Stimulated activated CD8-positive, alpha-beta memory T cell treated with anti-CD3 and anti-CD28 coated beads, Interleukin-4, amount 100 ng/mL, for 1 hour (primary cell): ENCODE results near the gene DLG4.

ENCODE experiments used
- DNase-seq, 2 donors: peaks; one replicate each; pipeline ENCODE4 v3.0.0-alpha.2; 2020; ENCODE audit warnings: low read depth in 2 of 2, low spot score in 1 of 2

Gene DLG4

GRCh38 chr17:7233701-7234082 is 14.1 kb upstream of the DLG4 start:
- DNase-seq: no peak

DNA sequence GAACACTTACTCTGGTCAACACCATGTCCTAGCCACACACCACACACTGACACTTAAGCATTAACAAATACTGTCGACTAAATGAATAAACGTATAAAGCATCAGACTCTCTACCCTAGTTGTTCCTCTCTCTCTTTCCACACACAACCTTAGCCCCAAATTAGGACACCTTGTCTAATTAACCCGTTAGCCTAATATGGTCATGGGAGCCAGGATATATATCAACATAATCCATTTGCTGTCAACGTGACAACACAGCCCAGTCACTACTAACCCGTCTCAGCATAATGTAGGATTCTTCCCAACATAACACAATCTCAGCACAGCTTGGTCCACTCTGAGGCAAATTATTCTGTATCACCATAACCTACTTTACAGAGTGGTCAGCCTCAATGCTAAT is 12.5 kb upstream of the DLG4 start:
- DNase-seq: no peak

DNA sequence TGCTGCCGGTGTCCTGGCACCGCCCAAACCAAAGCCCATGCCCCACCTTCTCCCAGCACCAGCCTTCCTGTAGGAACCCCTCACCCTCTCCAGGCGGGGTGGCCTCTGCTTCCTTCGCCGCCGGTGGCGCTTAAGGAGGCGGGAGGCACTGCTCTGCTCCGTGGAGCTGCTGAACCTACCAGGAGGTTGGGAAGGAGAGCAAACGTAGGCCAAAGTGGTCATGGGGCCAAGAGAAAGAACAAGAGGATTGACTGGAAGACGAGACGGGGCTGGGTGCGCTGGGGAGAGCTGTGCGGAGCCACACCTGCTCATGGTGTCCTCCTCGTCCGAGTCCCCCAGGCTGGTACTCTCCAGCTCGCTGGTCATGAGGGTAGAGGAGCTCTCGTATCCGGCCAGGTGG is 9.9 kb upstream of the DLG4 start:
- DNase-seq: no peak

- no peak for DNase-seq
Measured at GRCh38 chr17:7228920-7229319, 9.3 kb upstream of the DLG4 start.

DNA sequence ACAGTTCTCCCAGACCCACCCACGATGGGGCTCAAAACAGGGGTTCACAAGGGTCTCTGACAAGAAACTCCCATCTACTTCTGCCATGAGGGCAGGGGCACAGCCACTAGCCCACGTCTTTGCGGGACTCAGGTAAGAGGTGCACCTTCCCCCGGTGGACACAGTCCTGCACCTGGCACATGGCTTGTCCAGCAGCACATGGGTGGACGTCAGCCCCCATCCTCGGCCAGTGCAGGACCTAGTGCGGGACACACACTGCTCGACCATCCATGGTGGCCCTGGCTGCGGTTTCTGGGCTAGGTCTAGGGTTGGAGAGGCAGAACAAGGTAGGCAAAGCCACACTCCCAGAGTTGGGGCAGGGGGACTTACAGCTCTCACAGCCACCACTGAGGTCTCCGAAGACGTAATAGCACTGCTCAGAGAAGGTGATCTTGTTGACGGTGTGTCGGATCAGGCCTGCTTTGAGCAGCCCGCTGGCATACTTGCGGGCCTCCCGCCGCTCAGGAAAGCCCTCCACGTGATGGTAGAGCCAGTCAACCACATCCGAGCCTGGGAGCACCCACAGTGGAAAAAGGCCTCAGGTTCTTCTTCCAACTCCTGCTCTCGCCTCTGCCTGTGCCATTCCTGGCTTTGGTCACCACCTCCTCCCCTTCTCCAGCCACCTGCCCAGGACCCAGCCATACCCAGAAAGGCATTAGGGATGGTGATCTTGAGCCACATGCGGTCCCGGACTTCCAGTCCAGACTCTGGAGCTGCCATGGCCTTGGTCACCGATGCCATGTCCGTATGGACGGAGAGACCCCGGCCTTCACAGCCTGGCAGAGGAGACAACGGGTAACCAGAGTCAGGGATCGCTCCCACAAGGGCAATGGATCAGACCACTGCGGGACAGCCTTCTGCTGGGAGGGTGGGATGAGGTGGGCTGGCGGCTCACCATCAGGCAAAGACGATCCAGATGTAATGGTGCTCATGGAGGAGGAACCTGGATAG is 7.4 kb upstream of the DLG4 start:
- DNase-seq: no peak

GRCh38 chr17:7225711-7226331 is 6.2 kb upstream of the DLG4 start:
- no peak for DNase-seq

DNA sequence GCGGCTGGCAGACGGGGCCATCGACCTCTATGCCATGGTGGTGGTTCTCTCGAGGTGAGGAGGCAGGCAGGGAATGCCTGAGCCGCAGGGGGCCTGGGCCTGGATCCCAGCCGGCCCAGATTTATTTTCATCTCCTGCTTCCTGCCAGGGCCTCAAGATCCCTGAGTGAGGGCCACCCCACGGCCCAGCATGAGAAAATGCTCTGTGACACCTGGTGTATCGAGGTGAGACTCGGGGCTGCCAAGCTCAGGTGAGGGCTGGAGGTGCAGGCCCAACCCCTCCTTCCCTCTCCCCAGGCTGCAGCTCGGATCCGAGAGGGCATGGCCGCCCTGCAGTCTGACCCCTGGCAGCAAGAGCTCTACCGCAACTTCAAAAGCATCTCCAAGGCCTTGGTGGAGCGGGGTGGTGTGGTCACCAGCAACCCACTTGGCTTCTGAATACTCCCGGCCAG is 5.0 kb upstream of the DLG4 start:
- no peak for DNase-seq

GRCh38 chr17:7224110-7224509 is 4.5 kb upstream of the DLG4 start:
- no peak for DNase-seq

GRCh38 chr17:7223375-7223774 is 3.7 kb upstream of the DLG4 start:
- no peak for DNase-seq

DNA sequence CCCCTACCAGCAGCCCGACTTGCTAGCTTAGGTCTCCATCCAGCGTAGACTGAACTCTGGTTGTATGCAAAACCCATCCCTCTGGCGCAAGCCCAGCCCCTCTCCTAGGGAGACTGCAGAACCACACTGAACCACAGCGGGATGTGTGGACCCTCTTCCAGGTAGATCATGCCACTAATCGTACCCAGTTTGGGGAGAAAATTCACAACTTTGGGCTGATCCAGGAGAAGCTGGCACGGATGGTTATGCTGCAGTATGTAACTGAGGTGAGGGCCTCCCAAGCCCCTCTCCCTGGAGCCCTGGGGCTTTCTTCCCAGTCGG is 3.3 kb upstream of the DLG4 start:
- no peak for DNase-seq

GRCh38 chr17:7222093-7222971 is 2.7 kb upstream of the DLG4 start:
- no peak for DNase-seq

GRCh38 chr17:7221278-7222092 is 1.8 kb upstream of the DLG4 start:
- no peak for DNase-seq

- no peak for DNase-seq
Measured at GRCh38 chr17:7220593-7221277, 1.1 kb upstream of the DLG4 start.

DNA sequence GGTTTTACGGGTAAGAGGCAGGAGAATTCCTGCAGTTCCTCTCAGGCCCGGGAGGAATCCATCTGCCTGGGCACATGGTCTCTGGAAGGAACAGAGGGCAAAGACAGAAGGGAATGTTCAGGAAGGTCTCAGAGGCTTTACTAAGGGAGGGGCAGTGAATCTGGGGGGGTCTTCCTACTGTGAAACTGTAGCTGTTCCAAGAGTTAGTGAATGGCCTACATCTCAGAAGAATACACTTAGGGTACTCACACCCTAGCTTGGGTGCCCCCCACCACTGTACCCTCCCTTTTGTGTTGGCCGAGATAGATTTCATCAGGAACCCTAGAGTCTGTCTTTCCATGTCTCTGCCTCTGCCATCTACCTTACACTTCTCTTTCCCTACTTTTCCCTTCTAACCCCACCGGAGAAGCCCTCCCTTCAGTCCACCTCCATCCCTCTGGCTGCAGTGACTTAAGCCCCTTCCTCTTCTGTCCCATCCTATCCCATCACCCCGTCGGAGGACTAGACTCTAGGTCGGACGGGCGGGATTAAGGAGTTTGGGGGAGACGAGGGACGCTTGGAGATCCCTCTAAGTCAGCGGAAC is 316 bp downstream of the DLG4 start:
- no peak for DNase-seq

DNA sequence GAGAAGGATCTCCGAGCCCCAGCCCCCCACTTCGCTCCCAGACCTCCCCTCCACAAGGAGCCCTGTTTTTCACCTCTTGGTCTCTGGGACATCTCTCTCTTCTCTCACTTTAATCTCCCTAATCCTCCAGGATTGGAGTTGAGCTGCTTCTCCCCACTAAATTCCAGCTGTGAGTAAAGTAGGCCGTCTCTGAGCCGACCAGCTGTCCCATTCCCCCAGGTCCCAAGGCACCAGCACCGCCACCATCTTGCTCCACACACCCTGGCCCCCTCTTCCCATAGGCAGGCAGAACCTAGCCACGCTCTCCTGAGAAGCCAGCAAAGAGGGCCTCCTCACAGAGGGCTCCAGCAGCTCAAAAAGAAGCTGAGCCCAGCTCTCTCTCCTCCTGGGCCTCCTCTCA is 878 bp downstream of the DLG4 start:
- no peak for DNase-seq

- no peak for DNase-seq
Measured at GRCh38 chr17:7218166-7218565, 1.5 kb downstream of the DLG4 start.

DNA sequence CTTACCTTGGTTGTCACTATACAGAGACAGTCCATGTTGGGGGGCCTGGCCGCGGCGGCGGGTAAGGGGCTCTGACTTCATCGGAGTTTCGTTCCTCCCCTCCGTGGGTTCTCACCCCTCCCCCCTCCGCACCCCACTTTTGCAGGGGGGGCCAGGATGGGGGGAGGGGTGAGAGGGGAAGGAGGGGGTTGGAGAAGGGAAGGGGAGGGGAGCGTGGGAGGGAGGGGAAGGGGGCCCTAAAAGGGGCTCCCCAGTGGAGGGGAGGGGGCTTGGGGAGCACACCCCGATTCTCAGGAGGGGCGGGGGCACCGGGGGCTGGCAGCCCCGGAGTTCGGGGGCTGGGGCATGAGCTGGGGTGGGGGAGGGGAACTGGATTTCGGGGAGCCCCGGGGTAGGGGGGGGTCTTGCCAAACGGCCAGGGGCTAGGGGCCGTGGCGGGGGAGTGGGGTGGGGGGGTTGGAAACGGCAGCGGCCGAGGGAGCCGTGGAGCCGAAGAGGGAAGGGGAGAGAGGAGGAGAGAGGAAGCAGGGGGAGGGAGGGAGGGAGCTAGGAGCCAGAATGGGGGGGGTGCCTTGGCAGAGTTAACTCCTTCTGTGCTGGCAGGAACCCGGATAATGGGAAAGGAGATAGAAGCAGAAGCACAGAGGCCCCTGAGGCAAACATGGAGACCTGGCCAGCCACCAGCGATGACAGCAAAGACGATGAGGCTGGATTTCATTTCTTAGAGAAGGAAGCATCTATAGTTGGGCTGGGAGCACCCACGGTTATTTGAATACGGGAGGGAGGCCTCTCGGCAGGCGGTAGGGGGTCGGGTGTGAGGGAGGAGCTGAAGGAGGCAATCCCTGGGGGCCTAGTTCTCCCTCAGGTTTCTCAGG is 2.3 kb downstream of the DLG4 start:
- no peak for DNase-seq

DNA sequence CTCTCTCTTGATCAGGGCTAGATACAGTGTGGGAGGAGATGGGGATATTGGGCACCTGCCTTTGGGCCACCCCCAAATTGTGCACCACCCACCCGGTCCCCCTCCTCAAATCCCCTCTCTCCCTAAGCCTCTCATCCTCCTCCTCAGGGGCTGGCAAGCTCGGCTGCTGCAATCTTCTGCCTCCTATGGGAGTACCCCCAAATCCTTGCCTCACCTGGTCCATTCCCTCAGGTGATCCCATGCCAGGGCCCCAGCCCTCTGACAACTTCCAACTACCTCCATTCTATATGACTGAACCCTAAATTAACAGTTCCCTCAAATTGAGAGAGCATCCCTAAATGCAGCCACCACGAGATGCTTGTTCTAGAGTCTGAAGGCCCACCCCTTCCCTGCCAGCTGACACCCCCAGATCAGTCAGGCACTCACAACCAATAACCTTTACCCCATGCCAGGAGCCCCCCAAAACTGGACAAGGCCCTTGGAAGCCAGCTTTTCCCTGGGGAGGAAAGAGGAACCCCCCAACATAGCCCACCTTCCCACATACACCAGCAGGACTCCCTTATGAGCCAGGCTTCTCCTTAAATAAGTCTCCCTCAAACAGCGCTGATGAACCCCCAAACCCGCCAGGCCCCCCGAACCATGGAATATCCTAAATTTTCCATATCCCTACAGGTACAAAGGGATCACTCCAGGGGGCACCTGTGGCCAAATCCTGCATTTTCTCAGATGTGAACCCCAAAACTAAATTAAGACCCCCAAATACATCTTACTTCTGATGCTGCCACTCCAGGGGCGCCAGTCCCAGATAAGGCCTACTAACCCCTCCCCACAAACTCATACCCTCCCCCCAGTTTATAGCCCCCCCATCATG is 3.2 kb downstream of the DLG4 start:
- DNase-seq: no peak
